SJSA1 (cell line): ENCODE measurements around the gene ELANE. TPM values are rescaled to one million over a fixed set of nuclear protein-coding genes. Genes with fewer than 3 reads are reported as not detected.
"Not testable (repeated sequence)": the region's sequence is repeated elsewhere in the genome, so short reads cannot be mapped to it uniquely, and the experiment has no call there.

Experiments used
- DNase-seq, 2 experiments: peaks; one replicate each; pipeline ENCODE4 v3.0.0-alpha.2; 2015 to 2020; ENCODE audit warnings: low spot score in 2 of 2, low read depth in 1 of 2
- H3K27ac ChIP-seq: fragments of 250-450 bp; sonication (Bioruptor Pico); 2 replicates; pipeline ENCODE4 v1.5.1; 2020; ENCODE audit warnings: mild to moderate bottlenecking, moderate library complexity
- H3K27me3 ChIP-seq: fragments of 250-450 bp; sonication (Bioruptor Pico); replicated peaks from 2 replicates; pipeline ENCODE4 v1.5.1; 2020; ENCODE audit warnings: mild to moderate bottlenecking, moderate library complexity
- H3K36me3 ChIP-seq: fragments of 250-450 bp; sonication (Bioruptor Pico); 2 replicates; pipeline ENCODE4 v1.5.1; 2020; ENCODE audit warnings: mild to moderate bottlenecking
- H3K4me1 ChIP-seq: fragments of 250-450 bp; sonication (Bioruptor Pico); replicated peaks from 2 replicates; pipeline ENCODE4 v1.6.1; 2021; ENCODE audit warnings: mild to moderate bottlenecking
- H3K4me3 ChIP-seq: fragments of 250-450 bp; sonication (Bioruptor Pico); 2 replicates; pipeline ENCODE4 v1.5.1; 2020; ENCODE audit warnings: mild to moderate bottlenecking
- H3K9me3 ChIP-seq: fragments of 250-450 bp; sonication (Bioruptor Pico); replicated peaks from 2 replicates; pipeline ENCODE4 v1.5.1; 2020; ENCODE audit warnings: mild to moderate bottlenecking
- total RNA-seq: library from RNA; depleted of rRNA; stranded (reverse); fragments of >200 nt; shearing (Covaris generic); gene quantifications from 2 replicates; pipeline ENCODE4 v1.2.3, GENCODE V29; 2014

ELANE gene
- total RNA-seq, 1 experiment from 2014 or later: not detected

DNA sequence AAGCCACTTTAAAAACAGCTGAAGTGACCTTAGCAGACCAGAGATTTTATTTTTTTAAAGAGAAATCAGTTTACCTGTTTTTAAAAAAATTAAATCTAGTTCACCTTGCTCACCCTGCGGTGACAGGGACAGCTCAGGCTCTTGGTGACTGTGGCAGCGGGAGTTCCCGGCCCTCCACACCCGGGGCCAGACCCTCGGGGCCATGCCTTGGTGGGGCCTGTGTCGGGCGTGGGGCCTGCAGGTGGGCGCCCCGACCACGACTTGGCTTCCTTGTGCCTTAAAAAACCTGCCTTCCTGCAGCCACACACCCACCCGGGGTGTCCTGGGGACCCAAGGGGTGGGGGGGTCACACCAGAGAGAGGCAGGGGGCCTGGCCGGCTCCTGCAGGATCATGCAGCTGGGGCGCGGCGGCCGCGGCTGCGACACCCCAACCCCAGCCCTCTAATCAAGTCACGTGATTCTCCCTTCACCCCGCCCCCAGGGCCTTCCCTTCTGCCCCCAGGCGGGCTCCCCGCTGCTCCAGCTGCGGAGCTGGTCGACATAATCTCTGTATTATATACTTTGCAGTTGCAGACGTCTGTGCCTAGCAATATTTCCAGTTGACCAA lies 41.1 kb upstream of the ELANE start:
- H3K4me3 ChIP-seq: no peak overlapping the region
- no peak overlapping the region for H3K27ac ChIP-seq
- H3K4me1 ChIP-seq: no peaks in the 10 kb centered on the region
- H3K27me3 ChIP-seq: no peaks in the 10 kb centered on the region
- peaks cover 97% of the 10 kb centered on the region for H3K36me3 ChIP-seq
- no peak for DNase-seq
- no peaks in the 10 kb centered on the region for H3K9me3 ChIP-seq

DNA sequence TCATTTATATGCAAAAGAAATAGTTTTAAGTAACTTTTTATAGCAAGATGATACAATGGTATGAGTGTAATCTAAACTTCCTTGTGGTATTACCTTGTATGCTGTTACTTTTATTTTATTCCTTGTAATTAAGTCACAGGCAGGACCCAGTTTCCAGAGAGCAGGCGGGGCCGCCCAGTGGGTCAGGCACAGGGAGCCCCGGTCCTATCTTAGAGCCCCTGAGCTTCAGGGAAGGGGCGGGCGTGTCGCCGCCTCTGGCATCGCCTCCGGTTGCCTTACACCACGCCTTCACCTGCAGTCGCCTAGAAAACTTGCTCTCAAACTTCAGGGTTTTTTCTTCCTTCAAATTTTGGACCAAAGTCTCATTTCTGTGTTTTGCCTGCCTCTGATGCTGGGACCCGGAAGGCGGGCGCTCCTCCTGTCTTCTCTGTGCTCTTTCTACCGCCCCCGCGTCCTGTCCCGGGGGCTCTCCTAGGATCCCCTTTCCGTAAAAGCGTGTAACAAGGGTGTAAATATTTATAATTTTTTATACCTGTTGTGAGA lies 40.5 kb upstream of the ELANE start:
- Histone ChIP-seq H3K27me3 (no peaks in the 10 kb centered on the region), H3K4me3 (no peak overlapping the region), H3K9me3 (no peaks in the 10 kb centered on the region), H3K27ac (no peak overlapping the region), H3K4me1 (no peaks in the 10 kb centered on the region), H3K36me3 (peaks cover 91% of the 10 kb centered on the region)
- DNase-seq: no peak

DNA sequence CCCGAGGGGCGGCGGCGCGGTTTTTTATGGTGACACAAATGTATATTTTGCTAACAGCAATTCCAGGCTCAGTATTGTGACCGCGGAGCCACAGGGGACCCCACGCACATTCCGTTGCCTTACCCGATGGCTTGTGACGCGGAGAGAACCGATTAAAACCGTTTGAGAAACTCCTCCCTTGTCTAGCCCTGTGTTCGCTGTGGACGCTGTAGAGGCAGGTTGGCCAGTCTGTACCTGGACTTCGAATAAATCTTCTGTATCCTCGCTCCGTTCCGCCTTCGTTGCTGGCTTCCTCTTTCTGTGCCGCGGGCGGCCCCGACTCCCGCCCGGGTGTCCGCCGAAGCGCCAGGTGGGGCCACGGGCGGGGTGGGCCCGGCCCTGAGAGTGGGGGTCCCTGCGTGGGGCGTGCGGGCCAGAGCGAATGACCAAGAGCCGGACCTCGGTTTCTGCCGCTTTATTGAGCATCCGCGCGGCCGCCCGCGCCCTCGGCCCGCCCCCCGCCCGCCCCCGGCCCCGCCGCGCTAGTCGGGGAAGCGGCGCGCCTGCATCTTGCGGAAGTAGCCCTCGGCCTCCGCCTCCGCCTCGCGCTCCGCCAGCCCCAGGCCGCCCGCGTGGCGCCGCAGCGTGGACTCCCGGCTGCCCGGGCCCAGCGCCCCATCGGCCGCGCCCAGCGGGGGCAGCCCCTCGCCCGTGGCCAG lies 39.9 kb upstream of the ELANE start:
- DNase-seq: no peak
- no peak overlapping the region for H3K4me3 ChIP-seq
- no peak overlapping the region for H3K27ac ChIP-seq
- H3K4me1 ChIP-seq: no peaks in the 10 kb centered on the region
- H3K9me3 ChIP-seq: no peaks in the 10 kb centered on the region
- no peaks in the 10 kb centered on the region for H3K27me3 ChIP-seq
- peaks cover 85% of the 10 kb centered on the region for H3K36me3 ChIP-seq

DNA sequence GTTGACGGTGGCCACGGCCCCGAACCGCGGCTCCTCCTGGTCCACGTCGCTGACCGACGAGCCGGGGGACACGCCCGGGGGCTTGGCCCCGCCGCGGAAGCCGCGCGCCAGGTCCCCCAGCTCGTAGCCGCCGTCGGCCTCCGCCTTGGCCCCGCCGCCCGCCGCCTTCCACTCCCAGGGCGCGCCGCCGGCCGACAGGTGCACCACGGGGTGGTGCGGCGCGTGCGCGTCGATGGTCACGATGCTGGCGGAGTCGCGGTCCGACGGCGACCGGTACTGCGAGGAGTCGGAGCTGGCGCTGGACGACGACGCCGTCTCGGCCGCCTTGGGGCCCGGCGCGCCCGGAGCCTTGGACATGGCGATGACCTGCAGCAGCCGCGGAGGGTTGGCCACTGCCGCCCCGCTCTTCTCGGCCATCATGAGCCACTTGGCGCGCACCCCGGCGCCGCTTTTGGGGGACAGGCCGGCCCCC lies 39.3 kb upstream of the ELANE start:
- DNase-seq: no peak
- Histone ChIP-seq H3K36me3 (peaks cover 79% of the 10 kb centered on the region), H3K9me3 (no peaks in the 10 kb centered on the region), H3K27ac (no peak overlapping the region), H3K4me3 (no peak overlapping the region), H3K4me1 (no peaks in the 10 kb centered on the region), H3K27me3 (no peaks in the 10 kb centered on the region)

DNA sequence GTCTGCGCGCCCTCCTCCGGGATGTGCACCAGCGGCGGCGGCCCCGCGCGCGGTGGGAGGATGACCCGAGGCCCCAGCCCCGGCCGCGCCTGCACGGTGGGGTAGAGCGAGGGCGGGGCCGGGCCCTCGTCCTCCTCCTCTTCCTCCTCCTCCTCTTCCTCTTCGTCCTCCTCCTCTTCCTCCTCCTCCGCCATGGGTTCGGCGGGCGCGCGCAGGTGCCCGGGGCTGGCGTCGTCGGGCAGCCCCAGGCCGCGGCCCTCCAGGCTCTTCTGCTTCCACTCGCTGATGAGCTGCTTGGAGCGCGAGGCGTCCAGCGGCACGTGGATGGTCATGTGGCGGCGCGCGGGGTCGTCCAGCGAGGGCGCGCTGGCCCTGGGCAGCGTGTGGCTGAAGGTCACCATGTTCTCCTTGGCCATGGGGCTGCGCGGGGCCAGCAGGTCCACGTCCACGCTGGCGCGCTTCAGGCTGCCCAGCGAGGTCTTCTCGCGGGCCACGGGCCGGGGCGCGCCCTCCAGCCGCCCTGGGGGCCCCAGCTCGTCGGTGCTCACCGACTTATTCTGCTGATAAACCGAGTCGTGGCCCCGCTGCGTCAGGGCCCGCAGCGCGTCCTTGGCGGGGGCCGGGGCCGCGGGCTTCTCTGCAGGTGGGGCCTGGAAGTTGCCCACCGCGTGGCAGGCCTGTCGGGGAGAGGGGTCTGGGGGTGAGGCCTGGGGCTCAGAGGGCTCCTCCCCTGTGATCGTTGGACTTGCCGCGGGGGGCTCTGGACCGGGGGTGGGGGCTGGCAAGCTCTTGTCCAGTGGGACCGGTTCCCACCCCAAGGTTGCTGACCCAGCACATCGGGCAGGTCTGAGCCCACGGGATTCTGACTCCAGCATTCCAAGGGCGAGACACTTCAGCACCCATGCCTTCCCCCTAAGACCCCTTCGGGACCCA lies 38.6 kb upstream of the ELANE start:
- DNase-seq: no peak
- no peaks in the 10 kb centered on the region for H3K9me3 ChIP-seq
- H3K27ac ChIP-seq: no peak overlapping the region
- peaks cover 72% of the 10 kb centered on the region for H3K36me3 ChIP-seq
- no peaks in the 10 kb centered on the region for H3K4me1 ChIP-seq
- no peaks in the 10 kb centered on the region for H3K27me3 ChIP-seq
- no peak overlapping the region for H3K4me3 ChIP-seq

DNA sequence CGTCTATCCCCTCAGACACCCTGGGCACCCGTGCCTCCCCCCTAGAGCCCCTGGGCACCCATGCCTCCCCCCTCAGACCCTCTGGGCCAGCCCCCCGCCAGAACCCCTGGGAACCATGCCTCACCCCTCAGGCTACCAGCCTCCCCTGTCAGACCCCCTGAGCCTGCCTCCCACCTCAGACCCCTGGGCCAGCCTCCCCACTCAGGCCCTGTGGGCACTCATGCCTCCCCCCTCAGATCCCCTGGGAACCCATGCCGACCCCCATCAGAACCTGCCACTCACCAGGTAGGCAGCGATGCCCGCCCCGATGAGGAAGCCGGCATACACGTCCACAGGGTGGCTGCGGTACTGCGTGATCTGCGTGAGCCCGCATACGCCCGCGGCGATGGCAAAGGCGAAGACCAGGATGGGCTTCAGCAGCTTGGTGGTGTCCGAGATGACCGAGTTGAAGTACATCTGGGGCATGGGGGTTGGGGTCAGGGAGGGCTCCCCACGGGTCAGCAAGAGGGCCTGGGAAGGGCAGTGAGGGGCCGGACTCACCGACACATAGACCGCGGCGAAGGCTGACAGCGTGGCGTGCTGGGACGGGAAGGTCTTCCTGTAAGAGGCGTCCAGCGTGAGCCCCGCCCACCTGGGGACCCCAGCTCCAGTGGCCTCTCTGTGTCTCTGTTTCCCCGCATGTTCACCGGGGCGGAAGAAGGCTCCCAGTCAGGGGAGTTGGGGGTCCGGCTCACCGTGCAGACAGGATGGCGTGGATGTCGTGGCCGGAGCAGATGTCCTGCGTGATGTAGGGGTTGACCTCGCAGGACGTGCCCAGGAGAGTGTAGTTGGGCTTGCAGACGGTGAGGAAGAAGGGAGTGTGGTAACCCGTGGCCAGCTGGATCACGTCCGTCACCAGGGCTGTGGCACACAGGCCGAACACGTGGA lies 37.7 kb upstream of the ELANE start:
- H3K27me3 ChIP-seq: no peaks in the 10 kb centered on the region
- H3K4me3 ChIP-seq: no peak overlapping the region
- DNase-seq: no peak
- peaks cover 63% of the 10 kb centered on the region for H3K36me3 ChIP-seq
- H3K9me3 ChIP-seq: no peaks in the 10 kb centered on the region
- no peak overlapping the region for H3K27ac ChIP-seq
- no peaks in the 10 kb centered on the region for H3K4me1 ChIP-seq

DNA sequence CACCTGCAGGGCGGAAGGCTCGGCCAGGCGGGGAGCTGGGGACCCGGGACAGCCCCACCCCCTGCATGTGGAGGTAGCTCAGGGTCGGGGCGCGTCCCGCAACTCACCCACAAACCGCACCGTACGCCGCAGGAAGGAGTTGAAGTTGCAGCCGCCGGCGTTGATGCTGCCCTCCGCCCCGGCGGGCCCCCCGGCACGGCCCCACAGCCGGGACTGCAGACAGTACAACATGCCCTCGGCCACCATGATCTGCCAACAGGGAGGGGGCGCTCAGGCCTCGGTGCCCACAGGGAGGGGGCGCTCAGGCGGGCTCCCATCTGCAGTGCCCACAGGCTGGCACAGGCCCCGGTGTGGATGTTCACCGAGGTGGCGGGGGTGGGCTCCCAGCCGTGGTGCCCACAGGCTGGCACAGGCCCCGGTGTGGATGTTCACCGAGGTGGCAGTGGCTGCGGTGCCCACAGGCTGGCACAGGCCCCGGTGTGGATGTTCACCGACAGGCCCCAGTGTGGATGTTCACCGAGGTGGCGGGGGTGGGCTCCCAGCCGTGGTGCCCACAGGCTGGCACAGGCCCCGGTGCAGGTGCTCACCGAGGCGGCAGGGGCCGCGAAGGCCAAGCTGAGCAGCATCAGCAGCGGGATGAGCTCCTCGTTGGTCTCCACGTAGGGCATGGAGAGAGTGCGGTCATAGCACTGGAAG lies 36.9 kb upstream of the ELANE start:
- Histone ChIP-seq H3K4me1 (no peaks in the 10 kb centered on the region), H3K36me3 (peaks cover 55% of the 10 kb centered on the region), H3K27me3 (no peaks in the 10 kb centered on the region), H3K9me3 (no peaks in the 10 kb centered on the region), H3K27ac (no peak overlapping the region), H3K4me3 (no peak overlapping the region)
- DNase-seq: no peak

DNA sequence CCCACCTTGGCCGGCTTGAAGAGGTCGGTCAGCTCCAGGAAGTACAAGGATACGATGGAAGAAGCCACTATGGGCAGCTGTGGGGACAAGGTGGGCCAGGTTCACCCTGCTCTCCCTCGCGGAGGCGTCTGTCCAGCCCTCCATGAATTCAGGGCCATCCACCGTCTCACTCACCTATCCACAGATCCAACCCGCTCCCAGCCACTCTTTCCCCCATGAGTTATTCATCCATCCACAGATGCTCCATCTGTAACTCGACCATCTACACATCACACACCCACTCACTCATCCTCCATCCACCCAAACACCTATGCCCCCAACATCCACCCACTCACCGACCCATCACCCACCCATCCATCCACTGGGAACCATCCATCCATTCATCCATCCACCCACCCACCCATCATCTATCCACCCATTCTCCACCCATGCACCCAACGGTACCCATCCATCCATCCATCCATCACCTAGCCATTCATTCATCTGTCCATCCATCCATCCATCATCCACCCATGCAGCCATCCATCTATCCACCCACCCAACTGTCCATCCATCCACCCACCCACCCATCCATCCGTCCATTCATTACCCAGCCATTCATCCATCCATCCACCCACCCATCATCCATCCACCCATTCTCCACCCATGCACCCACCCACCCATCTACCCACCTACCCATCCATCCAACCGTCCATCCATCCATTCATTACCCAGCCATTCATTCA lies 36.2 kb upstream of the ELANE start:
- no peak for DNase-seq
- Histone ChIP-seq H3K4me3 (no peak overlapping the region), H3K9me3 (no peaks in the 10 kb centered on the region), H3K27me3 (no peaks in the 10 kb centered on the region), H3K36me3 (peaks cover 47% of the 10 kb centered on the region), H3K27ac (no peak overlapping the region), H3K4me1 (no peaks in the 10 kb centered on the region)

DNA sequence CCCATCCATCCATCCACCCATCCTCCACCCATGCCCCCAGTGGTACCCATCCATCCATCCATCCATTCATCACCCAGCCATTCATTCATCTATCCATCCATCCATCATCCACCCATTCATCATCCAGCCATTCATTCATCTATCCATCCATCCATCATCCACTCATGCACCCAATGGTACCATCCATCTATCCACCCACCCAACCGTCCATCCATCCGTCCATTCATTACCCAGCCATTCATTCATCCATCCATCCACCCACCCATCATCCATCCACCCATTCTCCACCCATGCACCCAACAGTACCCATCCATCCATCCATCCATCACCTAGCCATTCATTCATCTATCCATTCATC lies 35.6 kb upstream of the ELANE start:
- Histone ChIP-seq H3K9me3 (no peaks in the 10 kb centered on the region), H3K36me3 (peaks cover 42% of the 10 kb centered on the region), H3K4me3 (no peak overlapping the region), H3K27me3 (0 out of 2 replicates have a peak, but pooled peaks cover 2% of the 10 kb centered on the region), H3K27ac (no peak overlapping the region), H3K4me1 (no peaks in the 10 kb centered on the region)
- DNase-seq: no peak

DNA sequence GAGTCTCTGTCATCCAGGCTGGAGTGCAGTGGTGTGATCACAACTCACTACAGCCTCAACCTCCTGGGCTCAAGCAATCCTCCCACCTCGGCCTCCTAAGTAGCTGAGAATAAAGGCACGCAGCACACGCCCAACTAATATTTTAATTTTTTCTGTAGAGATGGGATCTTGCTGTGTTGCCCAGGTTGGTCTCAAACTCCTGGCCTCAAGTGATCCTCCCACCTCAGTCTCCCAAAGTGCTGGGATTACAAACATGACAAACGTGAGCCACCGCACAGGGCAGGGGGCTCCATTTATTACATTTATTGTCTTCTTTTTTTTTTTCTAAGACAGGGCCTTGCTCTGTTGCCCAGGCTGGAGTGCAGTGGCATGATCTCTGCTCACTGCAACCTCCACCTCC lies 31.9 kb upstream of the ELANE start:
- not testable (repeated sequence) for H3K4me3 ChIP-seq, H3K9me3 ChIP-seq, H3K27me3 ChIP-seq

DNA sequence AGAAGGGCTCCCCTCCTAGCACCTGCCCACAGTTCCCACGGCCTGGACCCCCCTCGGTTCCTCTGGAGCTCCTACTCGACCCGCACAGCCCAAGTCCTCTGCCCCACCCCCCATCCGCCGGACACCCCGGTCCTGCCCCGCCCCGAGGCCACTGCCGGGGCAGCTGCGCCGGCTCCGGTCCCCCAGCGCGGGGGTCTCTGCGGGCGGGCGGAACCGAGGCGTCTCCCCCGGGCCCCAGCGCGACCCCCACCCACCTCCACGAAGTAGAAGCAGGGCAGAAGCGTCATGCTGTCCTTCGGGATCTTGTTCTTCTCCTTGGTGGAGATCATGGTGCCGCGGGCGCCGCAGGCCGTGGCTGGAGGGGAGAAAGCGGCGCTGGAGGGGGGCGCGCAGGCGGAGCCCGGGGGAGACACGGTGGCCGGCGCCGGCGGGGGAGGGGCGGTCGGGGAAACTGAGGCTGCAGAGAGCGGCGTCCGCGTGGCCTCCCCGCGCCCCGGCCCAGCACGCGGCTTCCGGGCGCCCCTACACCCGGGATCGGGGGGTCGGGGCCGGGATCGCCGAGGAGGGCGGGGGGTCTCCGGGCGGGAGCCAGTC lies 30.8 kb upstream of the ELANE start:
- Histone ChIP-seq H3K36me3 (no peaks in the 10 kb centered on the region), H3K27ac (no peak overlapping the region), H3K9me3 (no peaks in the 10 kb centered on the region), H3K27me3 (0 out of 2 replicates have a peak, but pooled peaks cover 2% of the 10 kb centered on the region), H3K4me1 (peaks cover 11% of the 10 kb centered on the region), H3K4me3 (peak overlapping the region; percentile 15; the same call in 1 of the 2 replicates)
- no peak for DNase-seq

More for the DNA sequence above, 31.9 kb upstream of the ELANE start:
- peaks cover 11% of the 10 kb centered on the region for H3K4me1 ChIP-seq
- DNase-seq, H3K36me3 ChIP-seq, H3K27ac ChIP-seq: not testable (repeated sequence)
